K562 (cell line): Measurements from ENCODE around the gene SDHC. TPM values are rescaled to one million over a fixed set of nuclear protein-coding genes. Genes with fewer than 3 reads are reported as not detected.

Source experiments
- ATAC-seq: fragments of 200-7000 bp; cut with Tn5 transposase; 3 replicates; pipeline ENCODE4 v1.9.1; 2020; ENCODE audit warnings: moderate library complexity
- BruUV-seq: library from RNA; stranded (reverse); fragments of 400-500 nt; replicated peaks from 2 replicates; lab custom pipeline; 2021; lab: Mats Ljungman, UMichigan
- CTCF ChIA-PET: fragments of 300-600 bp; formaldehyde crosslinking; extraction: SDS; loops from one replicate; lab custom pipeline; 2021; ENCODE audit warnings: low intra/inter-chr PET ratio; lab: Yijun Ruan, JAX
- POLR2A ChIA-PET: fragments of 300-600, 350-650 bp; sonication (Branson Sonifier 250); formaldehyde crosslinking; extraction: SDS; loops from one replicate; lab custom pipeline; 2021; ENCODE audit warnings: antibody characterized with exemption, inconsistent platforms; lab: Yijun Ruan, JAX
- DNase-seq, 4 experiments: peaks; one replicate each; pipeline versions ENCODE4 v3.0.0 to v3.0.0-alpha.2; 2011 to 2018; ENCODE audit warnings: low spot score in 3 of 4, mixed read lengths in 3 of 4; ENCODE audit errors: extremely low read depth in 1 of 4
- FAIRE-seq: peaks from 2 replicates; lab custom pipeline; 2011; peaks lifted over from hg19 to GRCh38; lab: Jason Lieb, UNC
- H2AFZ ChIP-seq: 2 replicates; pipeline ENCODE4 v1.6.0; 2011; ENCODE audit warnings: low read depth, low read length, control low read depth, inconsistent platforms
- H3K27ac ChIP-seq: fragments of 200-600 bp; 3 replicates; pipeline ENCODE4 v1.8.0; 2011; ENCODE audit warnings: low read depth, mild to moderate bottlenecking, control low read depth, inconsistent platforms, low read length, moderate library complexity, mixed read lengths; ENCODE audit errors: extremely low read depth
- H3K27me3 ChIP-seq, 2 experiments: fragments of 300-600 bp in 1 of 2; 2 replicates in 1 of 2; 3 replicates in 1 of 2; pipeline versions ENCODE4 v1.6.0 to v1.8.0; 2011; ENCODE audit warnings: inconsistent platforms in 2 of 2, low read length in 2 of 2, mild to moderate bottlenecking in 1 of 2, mixed read lengths in 1 of 2, moderate library complexity in 1 of 2; ENCODE audit not compliant: control insufficient read depth in 2 of 2, insufficient read depth in 2 of 2
- H3K36me3 ChIP-seq: fragments of 300-600 bp; 3 replicates; pipeline ENCODE4 v1.8.0; 2011; ENCODE audit warnings: mild to moderate bottlenecking, low read length, inconsistent platforms; ENCODE audit not compliant: control insufficient read depth, insufficient read depth
- H3K4me1 ChIP-seq, 2 experiments: fragments of 200-600 bp in 1 of 2; replicated peaks in 1 of 2; 2 replicates in 1 of 2; 3 replicates in 1 of 2; pipeline versions ENCODE4 v1.5.1 to v1.8.0; 2011; ENCODE audit warnings: inconsistent platforms in 2 of 2, low read length in 2 of 2, mild to moderate bottlenecking in 1 of 2, mixed read lengths in 1 of 2, moderate library complexity in 1 of 2; ENCODE audit not compliant: control insufficient read depth in 2 of 2, insufficient read depth in 2 of 2
- H3K4me2 ChIP-seq: 2 replicates; pipeline ENCODE4 v1.6.1; 2011; ENCODE audit warnings: low read length, control low read depth, inconsistent platforms, mixed read lengths; ENCODE audit not compliant: insufficient read depth
- H3K4me3 ChIP-seq: fragments of 200-600 bp; sonication (generic), shearing (Covaris generic); 2 replicates; pipeline ENCODE4 v1.5.1; 2016; ENCODE audit warnings: control low read depth, inconsistent platforms
- H3K79me2 ChIP-seq: fragments of 200-600 bp; 3 replicates; pipeline ENCODE4 v1.8.0; 2011; ENCODE audit warnings: low read length, inconsistent platforms; ENCODE audit not compliant: control insufficient read depth, insufficient read depth
- H3K9ac ChIP-seq, 2 experiments: 2 replicates each; pipeline versions ENCODE4 v1.6.0 to v1.6.1; 2011; ENCODE audit warnings: low read depth in 2 of 2, low read length in 2 of 2, control low read depth in 1 of 2, inconsistent platforms in 1 of 2, mild to moderate bottlenecking in 1 of 2, mixed read lengths in 1 of 2; ENCODE audit not compliant: insufficient read depth in 1 of 2
- H3K9me1 ChIP-seq: one replicate; pipeline ENCODE4 v1.6.0; 2011; ENCODE audit warnings: inconsistent platforms, mild to moderate bottlenecking, low read length, moderate library complexity; ENCODE audit not compliant: control insufficient read depth, insufficient read depth
- H3K9me3 ChIP-seq: replicated peaks from 2 replicates; pipeline ENCODE4 v1.5.1; 2011; ENCODE audit warnings: low read depth, low read length, inconsistent platforms; ENCODE audit not compliant: control insufficient read depth, insufficient read depth
- H4K20me1 ChIP-seq: replicated peaks from 2 replicates; pipeline ENCODE4 v1.6.1; 2011; ENCODE audit warnings: low read length, inconsistent platforms, mixed read lengths; ENCODE audit not compliant: control insufficient read depth, insufficient read depth
- CAMTA2 ChIP-seq: fragments of 250-450 bp; sonication (Bioruptor Pico); conservative IDR thresholded peaks from 2 replicates; pipeline ENCODE4 v1.5.1; 2022
- CLOCK ChIP-seq: fragments of 250-450 bp; sonication (Bioruptor Pico); IDR thresholded peaks from 2 replicates; pipeline ENCODE4 v1.4.0; 2020; ENCODE audit warnings: mild to moderate bottlenecking, moderate library complexity, borderline replicate concordance
- DNMT1 ChIP-seq: fragments of 450-650 bp; IDR thresholded peaks from 2 replicates; pipeline ENCODE4 v1.6.1; 2016; ENCODE audit warnings: antibody characterized with exemption, mild to moderate bottlenecking
- FUS ChIP-seq: fragments of 200-400 bp; formaldehyde crosslinking; optimal IDR thresholded peaks from 2 replicates; pipeline ENCODE3; 2017; ENCODE audit warnings: low read depth, low read length
- GABPB2 ChIP-seq: fragments of 250-450 bp; sonication (Bioruptor Pico); conservative IDR thresholded peaks from 2 replicates; pipeline ENCODE4 v1.5.1; 2021; ENCODE audit warnings: mild to moderate bottlenecking
- HMG20B ChIP-seq: fragments of 250-450 bp; sonication (Bioruptor Pico); IDR thresholded peaks from 2 replicates; pipeline ENCODE4 v1.5.0; 2021; ENCODE audit warnings: mild to moderate bottlenecking
- ID3 ChIP-seq, 2 experiments: fragments of 250-450 bp in 1 of 2; fragments of 450-650 bp in 1 of 2; sonication (Bioruptor Pico) in 1 of 2; IDR thresholded peaks; 2 replicates each; pipeline versions ENCODE4 v1.6.1 to v1.8.0; 2016 to 2021; ENCODE audit warnings: mild to moderate bottlenecking in 2 of 2, moderate library complexity in 2 of 2, missing compliant biosample characterization in 1 of 2, missing genetic modification characterization in 1 of 2
- MITF ChIP-seq: IDR thresholded peaks from 2 replicates; pipeline ENCODE4 v1.6.1; 2014; ENCODE audit warnings: antibody characterized with exemption
- NFATC3 ChIP-seq: fragments of 450-650 bp; IDR thresholded peaks from 2 replicates; pipeline ENCODE4 v1.6.1; 2017; ENCODE audit warnings: mild to moderate bottlenecking
- PHB ChIP-seq: fragments of 250-450 bp; sonication (Bioruptor Pico); IDR thresholded peaks from 2 replicates; pipeline ENCODE4 v1.5.0; 2021
- RFX7 ChIP-seq: fragments of 250-450 bp; sonication (Bioruptor Pico); IDR thresholded peaks from 2 replicates; pipeline ENCODE4 v1.5.1; 2021; ENCODE audit warnings: mild to moderate bottlenecking
- RHOXF2B ChIP-seq: fragments of 250-450 bp; sonication (Bioruptor Pico); conservative IDR thresholded peaks from 2 replicates; pipeline ENCODE4 v1.5.1; 2021
- SMARCA5 ChIP-seq: fragments of 450-650 bp; IDR thresholded peaks from 2 replicates; pipeline ENCODE4 v1.6.1; 2016
- SMC3 ChIP-seq: conservative IDR thresholded peaks from 2 replicates; pipeline ENCODE4 v1.6.1; 2011; ENCODE audit warnings: low read depth, low read length, improper control_type of control experiment; ENCODE audit not compliant: insufficient read depth
- TAF15 ChIP-seq: fragments of 200-400 bp; formaldehyde crosslinking; IDR thresholded peaks from 2 replicates; pipeline ENCODE4 v1.6.1; 2017; ENCODE audit warnings: mild to moderate bottlenecking, low read depth, low read length, moderate library complexity
- TRIM24 ChIP-seq, 2 experiments: fragments of 450-650 bp; IDR thresholded peaks; 2 replicates each; pipeline ENCODE4 v1.6.1; 2016
- ZBTB7A ChIP-seq: IDR thresholded peaks from 2 replicates; pipeline ENCODE4 v1.6.1; 2011; ENCODE audit warnings: low read depth, mild to moderate bottlenecking, low read length, moderate library complexity, borderline replicate concordance; ENCODE audit not compliant: control insufficient read depth
- ZC3H4 ChIP-seq: sonication (generic); formaldehyde crosslinking; IDR thresholded peaks from 2 replicates; pipeline ENCODE4 v1.9.0; 2021; ENCODE audit warnings: missing genetic modification reagents, borderline replicate concordance
- WGBS: fragments of 100-300 bp; shearing (Covaris generic); methylation state at CpG from one replicate; pipeline ENCODE4 v1.1.6; 2016; ENCODE audit warnings: low coverage, mixed read lengths; ENCODE audit not compliant: insufficient coverage; ENCODE audit errors: missing lambda C conversion rate; 5-methylcytosine and 5-hydroxymethylcytosine counted together
- in situ Hi-C: fragments of 300-500 bp; cut with MboI; formaldehyde crosslinking; loops from 4 replicates; pipeline ENCODE4 v1.15.0; 2018; ENCODE audit warnings: inconsistent platforms, mixed read lengths
- intact Hi-C: fragments of 100-400 bp; cut with micrococcal nuclease; formaldehyde crosslinking; loops from 2 replicates; pipeline ENCODE4 v1.14.2; 2022
- polyA plus RNA-seq, 8 experiments: library from polyadenylated mRNA; depleted of rRNA in 4 of 8; stranded (reverse) in 5 of 8; unstranded in 3 of 8; fragments of >200 nt; fragmentation: Nextera tagmentation in 2 of 8; fragmentation: Illumina TruSeq in 1 of 8; extraction: Ambion mirVana in 2 of 8; extraction: Trizol in 1 of 8; gene quantifications; 2 replicates each; pipeline versions ENCODE4 v1.2.1 to v1.2.3, GENCODE V29; 2011 to 2014; ENCODE audit warnings: inconsistent platforms in 1 of 8, missing spikeins in 1 of 8
- total RNA-seq, 7 experiments: library from RNA; depleted of rRNA in 6 of 7; stranded (reverse); fragments of >200 nt in 6 of 7; fragmentation: Illumina TruSeq in 2 of 7; extraction: Trizol in 2 of 7; gene quantifications; 2 replicates each; pipeline versions ENCODE4 v1.2.1 to v1.2.3, GENCODE V29; 2011 to 2021; ENCODE audit warnings: low replicate concordance in 1 of 7

SDHC gene
- total and polyA plus RNA-seq, 9 of the 15 experiments (the other 6 are each of a cell fraction or from before 2014, with no cell fraction given): 7.7 to 309 (median 174) TPM

- Histone ChIP-seq H3K9ac (peak overlapping the region; percentile 94), H3K4me2 (peak overlapping the region; percentile 94), H3K79me2 (peaks cover 4% of the 10 kb centered on the region; the same call in 1 of the 3 replicates), H3K9me3 (no peaks in the 10 kb centered on the region), H3K27me3 (no peaks in the 10 kb centered on the region), H3K4me3 (peak overlapping the region; percentile 67), H3K36me3 (no peaks in the 10 kb centered on the region), H3K4me1 (peaks cover 10 to 16% of the 10 kb centered on the region in 2 experiments; a peak in 4 of 5 replicates), H3K9me1 (no peaks in the 10 kb centered on the region), H2AFZ (peak overlapping the region; percentile 96), H3K27ac (peak overlapping the region; percentile 97), H4K20me1 (no peaks in the 10 kb centered on the region)
- in situ Hi-C loops: no loop called here
- under 1% methylated on average over 52 of the region's 53 CpGs for WGBS
- ChIA-PET CTCF (no interaction called here), POLR2A (interaction anchor here (0.9 to 1.9 kb wide), 8 partner anchors 8 to 47 kb away, joined by 3 to 7 read pairs (median 4); no protein-coding TSS in a partner anchor)
- FAIRE-seq (peak; percentile 98), DNase-seq (peak; percentile 83 to 96 (median 86)), ATAC-seq (peak; percentile 87)
- no TSS peak for BruUV-seq
- intact Hi-C loops: loop anchor here (1.0 kb wide), 1 partner anchor 29 kb away; no protein-coding TSS in a partner anchor
- TF ChIP-seq RFX7: no peak; the same call in 1 of the 2 replicates
- TF ChIP-seq ZC3H4 (CRISPR knock-in tag): peak; percentile 76; the same call in 1 of the 2 replicates
- no peak for TF ChIP-seq CLOCK (CRISPR knock-in tag)
- TF ChIP-seq PHB: no peak
- no peak; the same call in 1 of the 2 replicates for TF ChIP-seq MITF
- TF ChIP-seq ID3 (CRISPR knock-in tag; IDR thresholded peaks at IDR 0.05): no peak
- TF ChIP-seq ID3 (tag; IDR thresholded peaks at IDR 0.05): peak; percentile 63; the same call in 1 of the 2 replicates
- no peak for TF ChIP-seq FUS
- TF ChIP-seq CAMTA2 (CRISPR knock-in tag): no peak
- TF ChIP-seq HMG20B (CRISPR knock-in tag): no peak
- TF ChIP-seq SMARCA5: peak; percentile 69; the same call in 1 of the 2 replicates
- TF ChIP-seq NFATC3: 0 out of 2 replicates have a peak, but pooled peaks have one; percentile 67
- no peak; the same call in 1 of the 2 replicates for TF ChIP-seq SMC3
- TF ChIP-seq ZBTB7A: peak; percentile 62; the same call in 1 of the 2 replicates
- no peak for TF ChIP-seq RHOXF2B
- peak in 1 of 2 experiments; percentile 57; a peak in 1 of 4 replicates for TF ChIP-seq TRIM24 (IDR thresholded peaks at IDR 0.05)
- no peak for TF ChIP-seq TAF15
- 0 out of 2 replicates have a peak, but pooled peaks have one; percentile 88 for TF ChIP-seq DNMT1
- no peak for TF ChIP-seq GABPB2
These were observed 85.2 kb downstream of the SDHC start for GRCh38 chr1:161399257-161399998.
